GM23248 (cell line): ENCODE measurements around the gene FAM186B.

Experiments used
- EZH2 ChIP-seq: fragments of 200-600 bp; sonication (generic); IDR thresholded peaks from 2 replicates; pipeline ENCODE4 v1.6.1; 2018; ENCODE audit warnings: antibody characterized with exemption, mild to moderate bottlenecking; ENCODE audit not compliant: insufficient read depth, poor library complexity, severe bottlenecking
- EZH2phosphoT487 ChIP-seq: fragments of 200-600 bp; sonication (generic); IDR thresholded peaks from 2 replicates; pipeline ENCODE4 v1.6.1; 2018; ENCODE audit warnings: antibody characterized with exemption, moderate library complexity, mild to moderate bottlenecking, low read depth; ENCODE audit not compliant: insufficient read depth

GRCh38 chr12:49635656-49636055 lies 30.2 kb upstream of the FAM186B start:
- TF ChIP-seq EZH2phosphoT487, result no peak
- no peak for TF ChIP-seq EZH2
